Measurements from ENCODE around the gene ARL5A.

The ARL5A gene

DNA sequence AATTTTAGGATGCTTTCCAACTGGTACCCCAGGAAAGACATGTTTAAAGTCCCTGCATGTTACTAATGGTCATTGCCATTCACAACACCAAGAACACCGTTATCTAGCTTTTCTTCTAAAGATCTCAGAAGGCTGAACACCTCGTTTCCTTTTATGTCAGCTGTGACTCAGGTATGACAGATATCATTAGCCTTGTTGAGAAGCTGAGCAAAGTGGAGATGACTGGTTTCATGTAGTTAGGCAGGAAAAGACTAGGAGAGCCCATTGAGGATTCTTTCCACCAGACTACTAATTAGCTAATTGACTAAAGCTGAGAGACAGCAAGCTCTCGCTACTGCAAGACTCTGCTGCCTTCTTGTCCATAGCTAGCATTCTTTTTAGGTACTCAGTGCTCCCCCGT, 32.0 kb upstream of the ARL5A start:
- no peak overlapping the region for H3K27ac ChIP-seq
- no peak overlapping the region for H3K4me3 ChIP-seq
- no peak for DNase-seq (ENCODE audit: low spot score)
- TF ChIP-seq, protein P1, sequence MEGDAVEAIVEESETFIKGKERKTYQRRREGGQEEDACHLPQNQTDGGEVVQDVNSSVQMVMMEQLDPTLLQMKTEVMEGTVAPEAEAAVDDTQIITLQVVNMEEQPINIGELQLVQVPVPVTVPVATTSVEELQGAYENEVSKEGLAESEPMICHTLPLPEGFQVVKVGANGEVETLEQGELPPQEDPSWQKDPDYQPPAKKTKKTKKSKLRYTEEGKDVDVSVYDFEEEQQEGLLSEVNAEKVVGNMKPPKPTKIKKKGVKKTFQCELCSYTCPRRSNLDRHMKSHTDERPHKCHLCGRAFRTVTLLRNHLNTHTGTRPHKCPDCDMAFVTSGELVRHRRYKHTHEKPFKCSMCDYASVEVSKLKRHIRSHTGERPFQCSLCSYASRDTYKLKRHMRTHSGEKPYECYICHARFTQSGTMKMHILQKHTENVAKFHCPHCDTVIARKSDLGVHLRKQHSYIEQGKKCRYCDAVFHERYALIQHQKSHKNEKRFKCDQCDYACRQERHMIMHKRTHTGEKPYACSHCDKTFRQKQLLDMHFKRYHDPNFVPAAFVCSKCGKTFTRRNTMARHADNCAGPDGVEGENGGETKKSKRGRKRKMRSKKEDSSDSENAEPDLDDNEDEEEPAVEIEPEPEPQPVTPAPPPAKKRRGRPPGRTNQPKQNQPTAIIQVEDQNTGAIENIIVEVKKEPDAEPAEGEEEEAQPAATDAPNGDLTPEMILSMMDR (IDR thresholded peaks at IDR 0.05) = no peak

DNA sequence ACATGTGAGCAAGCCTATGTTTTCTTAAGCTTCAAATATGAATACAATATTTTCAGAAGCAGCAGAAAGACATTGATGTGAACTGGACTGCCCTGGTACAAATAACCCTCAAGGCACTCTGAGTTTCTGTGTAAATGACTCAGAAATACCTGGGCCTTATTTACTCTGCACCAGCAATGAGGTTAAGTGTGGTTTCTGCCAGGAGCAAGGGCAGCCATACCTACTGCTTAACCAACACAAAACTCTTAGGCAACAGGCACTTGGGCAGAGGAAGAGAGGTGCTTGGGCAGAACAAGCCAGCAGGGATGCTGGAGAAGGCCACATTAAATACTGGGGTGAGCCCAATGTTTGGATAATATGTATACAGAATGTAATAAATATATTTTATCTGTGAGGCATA, 29.4 kb upstream of the ARL5A start:
- Histone ChIP-seq H3K27ac (no peak overlapping the region), H3K4me3 (no peak overlapping the region)
- TF ChIP-seq, protein P1 (IDR thresholded peaks at IDR 0.05) = no peak
- no peak for DNase-seq (ENCODE audit: low spot score)

DNA sequence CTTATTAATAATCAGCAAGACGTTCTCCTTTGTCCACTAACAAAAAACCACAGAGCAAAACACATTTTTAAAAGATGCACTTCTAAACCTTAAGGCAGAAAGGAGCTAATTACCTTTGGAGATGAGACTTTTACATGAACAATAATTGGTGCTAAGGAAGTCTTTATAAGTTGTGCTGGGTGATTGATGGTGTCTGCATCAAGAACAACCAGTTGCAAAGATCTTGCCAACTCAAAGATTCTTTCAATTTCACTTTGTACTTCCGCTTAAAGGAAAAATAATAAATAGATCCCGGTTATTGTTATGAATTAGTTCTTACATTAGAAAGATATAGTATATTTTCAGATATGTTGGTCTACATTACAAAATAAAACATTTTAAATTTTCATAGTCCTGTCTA, 26.9 kb upstream of the ARL5A start:
- H3K4me3 ChIP-seq = no peak overlapping the region
- DNase-seq (ENCODE audit: low spot score) = no peak
- no peak overlapping the region for H3K27ac ChIP-seq
- TF ChIP-seq, protein P1 (IDR thresholded peaks at IDR 0.05) = no peak

DNA sequence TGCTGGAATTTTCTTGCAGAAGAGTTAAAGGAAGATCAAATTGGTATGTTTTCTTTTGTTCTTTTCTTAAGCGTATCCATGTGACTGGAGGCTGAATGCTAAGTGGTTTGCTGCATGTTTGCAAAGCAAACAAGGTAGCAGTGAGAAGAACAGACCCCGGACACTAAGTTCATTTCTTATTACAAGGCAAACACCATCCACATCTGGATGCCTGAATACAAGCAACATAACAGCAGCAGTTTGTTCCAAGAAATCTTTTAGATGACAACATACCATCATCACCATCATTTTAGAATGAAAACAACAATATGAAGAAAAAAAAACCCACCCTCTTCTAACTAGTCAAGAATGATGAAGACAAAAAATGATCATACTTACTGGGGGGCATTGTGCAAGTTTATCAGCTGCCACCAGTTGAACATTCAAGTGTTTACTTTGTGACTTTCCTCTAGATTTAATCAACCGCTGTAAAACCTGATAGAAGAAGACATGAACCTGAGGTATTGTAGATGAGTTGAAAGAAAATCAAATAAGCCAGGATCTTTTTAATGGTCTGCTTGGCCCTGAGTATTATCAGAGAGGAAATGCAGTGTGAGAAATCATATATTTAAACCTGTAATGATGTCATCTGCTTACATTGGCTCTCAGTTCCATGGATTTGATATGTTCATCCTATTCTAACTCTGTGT, 25.0 kb upstream of the ARL5A start:
- no peak overlapping the region for H3K4me3 ChIP-seq
- TF ChIP-seq, protein P1 (IDR thresholded peaks at IDR 0.05) = no peak
- no peak for DNase-seq (ENCODE audit: low spot score)

DNA sequence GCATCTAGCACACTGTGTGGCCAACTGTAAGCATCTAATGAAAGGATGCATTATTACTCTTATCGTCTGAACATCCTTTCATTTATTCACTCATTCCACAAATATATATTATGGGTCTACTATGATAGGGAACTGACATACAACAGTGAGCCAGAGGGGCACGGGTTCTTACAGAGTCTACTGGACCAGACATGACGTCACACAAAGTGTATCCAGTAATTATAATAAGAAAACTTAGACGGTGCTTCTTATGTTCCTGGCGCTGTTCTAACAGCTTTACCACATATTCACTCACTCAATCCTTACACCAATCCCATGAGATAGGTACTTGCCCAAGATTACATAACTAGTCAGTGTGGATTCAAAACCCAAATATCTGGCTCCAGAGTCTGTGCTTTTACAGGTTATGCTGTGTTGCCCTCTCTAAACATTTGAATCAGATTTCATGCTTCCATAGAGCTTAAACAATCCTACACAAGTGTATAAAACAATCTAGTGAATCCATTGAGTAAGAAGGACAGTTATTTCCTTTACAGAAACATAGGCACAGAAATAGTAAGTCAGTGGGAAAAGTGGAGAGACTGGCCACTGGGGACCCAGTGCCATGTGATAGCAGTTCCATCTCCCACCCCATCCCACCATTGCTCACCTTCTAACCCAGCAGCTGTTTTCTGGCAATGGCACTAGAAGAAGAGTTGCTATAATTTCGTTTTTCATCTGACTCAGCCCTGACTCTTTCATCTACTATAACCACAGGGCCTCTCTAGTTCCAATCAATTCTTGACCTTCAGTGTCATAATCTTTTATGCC, 24.2 kb upstream of the ARL5A start:
- no peak for DNase-seq (ENCODE audit: low spot score)
- Histone ChIP-seq H3K27ac (no peak overlapping the region), H3K4me3 (no peak overlapping the region)
- TF ChIP-seq, protein P1 (IDR thresholded peaks at IDR 0.05) = no peak

More for the DNA sequence above, 25.0 kb upstream of the ARL5A start:
- H3K27ac ChIP-seq = no peak overlapping the region

DNA sequence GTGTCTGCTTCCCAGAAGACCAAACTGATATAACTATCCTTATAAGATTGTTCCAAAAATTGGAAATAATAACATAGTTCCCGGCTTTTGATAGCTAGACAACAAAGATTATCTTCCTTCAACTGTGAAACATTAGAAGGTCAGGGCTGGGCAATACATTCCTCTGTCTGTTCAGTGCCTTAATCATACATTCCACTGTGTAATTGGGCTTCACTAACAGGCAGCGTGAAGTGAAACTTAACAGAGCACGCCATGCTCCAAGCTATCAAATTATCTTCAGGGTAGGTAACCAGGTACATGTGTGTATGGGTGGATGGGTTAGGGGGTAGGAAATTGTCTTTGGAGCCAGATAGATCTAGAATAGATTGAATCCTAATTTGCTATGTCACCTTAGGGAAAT, 23.5 kb upstream of the ARL5A start:
- no peak overlapping the region for H3K4me3 ChIP-seq
- no peak for DNase-seq (ENCODE audit: low spot score)
- TF ChIP-seq, protein P1 (IDR thresholded peaks at IDR 0.05) = no peak
- H3K27ac ChIP-seq = no peak overlapping the region

Data from coronary artery (tissue), 2 donors.